ENCODE data around the gene SDC4. TPM values are rescaled to one million over a fixed set of nuclear protein-coding genes. Genes with fewer than 3 reads are reported as not detected.
"Not testable (repeated sequence)": the region's sequence is repeated elsewhere in the genome, so short reads cannot be mapped to it uniquely, and the experiment has no call there.

SDC4 gene
- total RNA-seq, 1 experiment from 2014 or later = 114 TPM

DNA sequence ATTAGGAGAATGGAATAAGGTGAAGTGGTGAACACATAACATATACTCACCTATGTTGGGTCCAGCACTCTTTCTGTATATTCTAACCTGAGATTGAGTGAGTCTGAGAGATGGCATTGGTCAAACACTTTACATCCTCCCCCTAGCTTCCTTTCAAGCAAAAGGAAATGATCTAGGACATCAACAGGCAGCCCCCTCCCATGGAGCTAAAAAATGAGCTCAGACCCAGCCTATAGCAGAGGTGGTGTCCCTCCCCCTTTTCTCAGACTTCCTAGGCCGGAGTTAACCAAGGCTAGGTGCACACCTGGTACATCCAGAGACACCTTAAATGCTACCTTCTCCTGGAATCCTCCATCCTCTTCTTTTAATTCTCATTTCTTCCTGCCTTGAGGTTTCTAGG, 5.5 kb upstream of the SDC4 start:
- Histone ChIP-seq H3K36me3 (ENCODE audit: low read depth) (no peaks in the 10 kb centered on the region), H3K27me3 (ENCODE audit: insufficient read depth, low read depth) (no peaks in the 10 kb centered on the region), H3K79me2 (ENCODE audit: low read depth) (no peaks in the 10 kb centered on the region), H3F3A (ENCODE audit: insufficient read depth, low read depth) (peaks cover 57% of the 10 kb centered on the region), H3K9me3 (ENCODE audit: insufficient read depth, low read depth) (no peaks in the 10 kb centered on the region), H3K4me1 (replicated peaks; ENCODE audit: insufficient read depth) (peaks cover 44% of the 10 kb centered on the region), H3K9me2 (ENCODE audit: insufficient read depth) (no peaks in the 10 kb centered on the region), H4K20me1 (ENCODE audit: insufficient read depth) (no peaks in the 10 kb centered on the region), H2AFZ (no peak overlapping the region), H3K27ac (no peak overlapping the region), H3K4me3 (no peak overlapping the region), H3K4me2 (no peak overlapping the region)
- BruUV-seq (replicated peaks) = no TSS peak
- intact Hi-C loops (cut with micrococcal nuclease; ENCODE audit: unreplicated experiment) = no loop called here
- ChIA-PET CTCF (no interaction called here), POLR2A (ENCODE audit: unreplicated experiment) (interaction anchor here (0.5 kb wide), 1 partner anchor 417 kb away, joined by 3 read pairs; no protein-coding TSS in a partner anchor)
- no peak for DNase-seq
- TF ChIP-seq, protein P1, sequence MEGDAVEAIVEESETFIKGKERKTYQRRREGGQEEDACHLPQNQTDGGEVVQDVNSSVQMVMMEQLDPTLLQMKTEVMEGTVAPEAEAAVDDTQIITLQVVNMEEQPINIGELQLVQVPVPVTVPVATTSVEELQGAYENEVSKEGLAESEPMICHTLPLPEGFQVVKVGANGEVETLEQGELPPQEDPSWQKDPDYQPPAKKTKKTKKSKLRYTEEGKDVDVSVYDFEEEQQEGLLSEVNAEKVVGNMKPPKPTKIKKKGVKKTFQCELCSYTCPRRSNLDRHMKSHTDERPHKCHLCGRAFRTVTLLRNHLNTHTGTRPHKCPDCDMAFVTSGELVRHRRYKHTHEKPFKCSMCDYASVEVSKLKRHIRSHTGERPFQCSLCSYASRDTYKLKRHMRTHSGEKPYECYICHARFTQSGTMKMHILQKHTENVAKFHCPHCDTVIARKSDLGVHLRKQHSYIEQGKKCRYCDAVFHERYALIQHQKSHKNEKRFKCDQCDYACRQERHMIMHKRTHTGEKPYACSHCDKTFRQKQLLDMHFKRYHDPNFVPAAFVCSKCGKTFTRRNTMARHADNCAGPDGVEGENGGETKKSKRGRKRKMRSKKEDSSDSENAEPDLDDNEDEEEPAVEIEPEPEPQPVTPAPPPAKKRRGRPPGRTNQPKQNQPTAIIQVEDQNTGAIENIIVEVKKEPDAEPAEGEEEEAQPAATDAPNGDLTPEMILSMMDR (conservative IDR thresholded peaks at IDR 0.05) = no peak
- TF ChIP-seq EZH2 (IDR thresholded peaks at IDR 0.05; ENCODE audit: low read depth) = no peak

DNA sequence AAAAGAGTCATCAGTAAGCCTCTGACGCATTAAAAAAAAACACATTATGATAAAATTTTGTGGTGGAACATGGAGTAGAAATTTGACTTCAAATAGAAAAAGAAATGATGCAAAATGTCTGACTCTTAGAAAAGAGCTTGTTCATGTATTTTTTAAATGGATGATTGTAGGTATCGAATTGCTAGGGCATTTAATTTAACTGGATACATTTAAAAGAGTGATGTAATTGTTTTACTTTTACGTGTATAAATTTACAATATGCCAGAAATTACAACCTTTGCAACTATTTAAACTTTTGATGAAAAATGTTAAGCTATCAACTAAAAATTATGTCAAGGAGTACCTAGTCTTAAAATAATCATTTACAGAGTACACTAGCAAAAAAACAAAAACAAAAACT, 4.5 kb upstream of the SDC4 start:
- Histone ChIP-seq H3K4me1 (replicated peaks; ENCODE audit: insufficient read depth) (peaks cover 37% of the 10 kb centered on the region), H4K20me1 (ENCODE audit: insufficient read depth) (no peaks in the 10 kb centered on the region), H3F3A (ENCODE audit: insufficient read depth, low read depth) (peaks cover 51% of the 10 kb centered on the region), H2AFZ (no peak overlapping the region), H3K79me2 (ENCODE audit: low read depth) (peaks cover 4% of the 10 kb centered on the region), H3K9me3 (ENCODE audit: insufficient read depth, low read depth) (no peaks in the 10 kb centered on the region), H3K36me3 (ENCODE audit: low read depth) (no peaks in the 10 kb centered on the region), H3K4me2 (no peak overlapping the region), H3K27ac (no peak overlapping the region), H3K4me3 (no peak overlapping the region), H3K9me2 (ENCODE audit: insufficient read depth) (no peaks in the 10 kb centered on the region), H3K27me3 (ENCODE audit: insufficient read depth, low read depth) (no peaks in the 10 kb centered on the region)
- TF ChIP-seq EZH2 (IDR thresholded peaks at IDR 0.05; ENCODE audit: low read depth) = no peak
- TF ChIP-seq, protein P1 (conservative IDR thresholded peaks at IDR 0.05) = no peak
- no TSS peak for BruUV-seq (replicated peaks)
- intact Hi-C loops (cut with micrococcal nuclease; ENCODE audit: unreplicated experiment) = no loop called here
- DNase-seq = no peak
- ChIA-PET POLR2A (ENCODE audit: unreplicated experiment) (no interaction called here), CTCF (no interaction called here)

DNA sequence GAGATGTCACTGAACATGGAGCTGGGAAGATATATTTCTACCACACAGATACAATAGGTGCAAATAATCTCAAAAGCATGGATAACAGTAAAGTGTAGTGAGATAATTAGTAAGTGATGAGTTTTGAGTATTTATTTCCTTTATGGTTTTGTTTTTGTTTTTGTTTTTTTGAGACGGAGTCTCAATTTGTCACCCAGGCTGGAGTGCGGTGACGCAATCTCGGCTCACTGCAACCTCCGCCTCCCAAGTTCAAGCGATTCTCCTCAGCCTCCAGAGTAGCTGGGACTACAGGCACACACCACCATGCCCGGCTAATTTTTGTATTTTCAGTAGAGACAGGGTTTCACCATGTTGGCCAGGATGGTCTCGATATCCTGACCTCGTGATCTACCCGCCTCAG, 2.6 kb upstream of the SDC4 start:
- Histone ChIP-seq H3K4me1 (replicated peaks; ENCODE audit: insufficient read depth) (peaks cover 33% of the 10 kb centered on the region), H3F3A (ENCODE audit: insufficient read depth, low read depth) (peaks cover 47% of the 10 kb centered on the region), H3K79me2 (ENCODE audit: low read depth) (peaks cover 23% of the 10 kb centered on the region)
- POLR2A ChIA-PET (ENCODE audit: unreplicated experiment); H3K9me2 ChIP-seq (ENCODE audit: insufficient read depth); intact Hi-C loops (cut with micrococcal nuclease; ENCODE audit: unreplicated experiment); H3K4me3 ChIP-seq; H3K27me3 ChIP-seq (ENCODE audit: insufficient read depth, low read depth); H3K27ac ChIP-seq; H3K4me2 ChIP-seq; DNase-seq; H3K36me3 ChIP-seq (ENCODE audit: low read depth); H3K9me3 ChIP-seq (ENCODE audit: insufficient read depth, low read depth); BruUV-seq (replicated peaks); H4K20me1 ChIP-seq (ENCODE audit: insufficient read depth); H2AFZ ChIP-seq: not testable (repeated sequence)
- CTCF ChIA-PET = interaction anchor here (0.6 kb wide), 1 partner anchor 76 kb away, joined by 3 read pairs; no protein-coding TSS in a partner anchor

DNA sequence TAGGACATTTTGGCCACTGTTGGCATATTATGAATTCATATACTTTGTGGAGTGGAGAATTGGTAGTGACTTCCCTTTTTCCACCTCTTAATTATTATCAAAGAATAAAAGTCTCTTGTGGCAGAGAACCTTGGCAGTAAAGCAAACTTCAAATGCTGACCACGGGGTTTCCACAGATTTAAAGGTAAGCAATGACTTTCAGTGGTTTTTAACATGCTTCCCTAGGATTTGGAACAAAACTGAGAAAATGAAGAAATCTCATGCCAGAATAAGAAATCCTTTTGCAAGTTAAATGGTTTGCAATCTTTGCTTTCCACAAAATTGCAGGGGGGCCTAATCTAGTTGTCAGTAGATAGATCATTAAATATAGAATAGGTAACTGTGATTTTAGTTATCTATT, 2.0 kb upstream of the SDC4 start:
- DNase-seq = no peak
- Histone ChIP-seq H3K4me1 (replicated peaks; ENCODE audit: insufficient read depth) (peaks cover 33% of the 10 kb centered on the region), H3K4me2 (no peak overlapping the region), H3K4me3 (no peak overlapping the region), H3K27me3 (ENCODE audit: insufficient read depth, low read depth) (no peaks in the 10 kb centered on the region), H2AFZ (no peak overlapping the region), H3K9me3 (ENCODE audit: insufficient read depth, low read depth) (no peaks in the 10 kb centered on the region), H3F3A (ENCODE audit: insufficient read depth, low read depth) (peaks cover 46% of the 10 kb centered on the region), H3K27ac (no peak overlapping the region), H4K20me1 (ENCODE audit: insufficient read depth) (peaks cover 6% of the 10 kb centered on the region; the same call in 1 of the 2 replicates), H3K36me3 (ENCODE audit: low read depth) (no peaks in the 10 kb centered on the region), H3K9me2 (ENCODE audit: insufficient read depth) (no peaks in the 10 kb centered on the region), H3K79me2 (ENCODE audit: low read depth) (peaks cover 27% of the 10 kb centered on the region)
- ChIA-PET POLR2A (ENCODE audit: unreplicated experiment) (no interaction called here), CTCF (interaction anchor here (0.6 kb wide), 1 partner anchor 77 kb away, joined by 3 read pairs; no protein-coding TSS in a partner anchor)
- TF ChIP-seq, protein P1 (conservative IDR thresholded peaks at IDR 0.05) = no peak
- no peak for TF ChIP-seq EZH2 (IDR thresholded peaks at IDR 0.05; ENCODE audit: low read depth)
- BruUV-seq (replicated peaks) = no TSS peak
- intact Hi-C loops (cut with micrococcal nuclease; ENCODE audit: unreplicated experiment) = no loop called here

Measured in PC-9 (cell line).